HepG2 (cell line): ENCODE data around the gene RIMOC1. TPM values are rescaled to one million over a fixed set of nuclear protein-coding genes. Genes with fewer than 3 reads are reported as not detected.

Experiments
- ARNT2 ChIP-seq: sonication (generic); formaldehyde crosslinking; IDR thresholded peaks from 2 replicates; pipeline ENCODE4 v1.8.0; 2022; ENCODE audit warnings: mild to moderate bottlenecking, low read depth, missing genetic modification reagents, moderate library complexity
- CENPT ChIP-seq: sonication (generic); formaldehyde crosslinking; IDR thresholded peaks from 2 replicates; pipeline ENCODE4 v1.8.0; 2022; ENCODE audit warnings: low read depth, mild to moderate bottlenecking, moderate library complexity, missing genetic modification reagents
- CHD4 ChIP-seq: fragments of 200-600 bp; sonication (generic); IDR thresholded peaks from 2 replicates; pipeline ENCODE4 v1.7.0; 2017; ENCODE audit warnings: mild to moderate bottlenecking, low read length, borderline replicate concordance
- FOXA1 ChIP-seq, 2 experiments: fragments of 450-650 bp in 1 of 2; sonication (generic) in 1 of 2; formaldehyde crosslinking in 1 of 2; IDR thresholded peaks; 2 replicates each; pipeline versions ENCODE4 v1.4.0 to v1.6.1; 2016 to 2020; ENCODE audit warnings: missing genetic modification reagents in 1 of 2
- GATA4 ChIP-seq: sonication (generic); IDR thresholded peaks from 2 replicates; pipeline ENCODE4 v1.6.1; 2016; ENCODE audit warnings: antibody characterized with exemption, low read depth, borderline replicate concordance
- HNRNPH1 ChIP-seq: fragments of 200-400 bp; formaldehyde crosslinking; optimal IDR thresholded peaks from 2 replicates; pipeline ENCODE3; 2017; ENCODE audit warnings: mild to moderate bottlenecking, low read depth, low read length
- NFE2L1 ChIP-seq: sonication (generic); formaldehyde crosslinking; IDR thresholded peaks from 2 replicates; pipeline ENCODE4 v1.4.0; 2020; ENCODE audit warnings: missing genetic modification reagents, mild to moderate bottlenecking, borderline replicate concordance
- NFE2L2 ChIP-seq: fragments of 150-350 bp; IDR thresholded peaks from 2 replicates; pipeline ENCODE4 v1.6.1; 2014; ENCODE audit warnings: low read length
- PAX8 ChIP-seq: sonication (generic); formaldehyde crosslinking; IDR thresholded peaks from 2 replicates; pipeline ENCODE4 v1.8.0; 2022; ENCODE audit warnings: mild to moderate bottlenecking, missing genetic modification reagents, borderline replicate concordance
- POLR2A ChIP-seq, 2 experiments: IDR thresholded peaks; 2 replicates each; pipeline ENCODE4 v1.6.1; 2011; ENCODE audit warnings: low read depth in 2 of 2, low read length in 2 of 2, mild to moderate bottlenecking in 1 of 2, moderate library complexity in 1 of 2; ENCODE audit not compliant: insufficient read depth in 1 of 2
- RBM39 ChIP-seq: fragments of 200-400 bp; formaldehyde crosslinking; IDR thresholded peaks from one replicate; pipeline ENCODE4 v1.6.1; 2018; ENCODE audit warnings: antibody characterized with exemption, mild to moderate bottlenecking, low read depth, low read length; ENCODE audit not compliant: poor library complexity, severe bottlenecking
- RORA ChIP-seq: sonication (generic); formaldehyde crosslinking; IDR thresholded peaks from 2 replicates; pipeline ENCODE4 v1.5.0; 2020; ENCODE audit warnings: mild to moderate bottlenecking, missing genetic modification reagents, moderate library complexity
- SKI ChIP-seq: fragments of 450-650 bp; IDR thresholded peaks from one replicate; pipeline ENCODE4 v1.6.1; 2018; ENCODE audit warnings: mild to moderate bottlenecking; ENCODE audit not compliant: partially characterized antibody
- SOX5 ChIP-seq: IDR thresholded peaks from 2 replicates; pipeline ENCODE4 v1.6.1; 2016; ENCODE audit warnings: borderline replicate concordance
- TOE1 ChIP-seq: sonication (generic); formaldehyde crosslinking; IDR thresholded peaks from 2 replicates; pipeline ENCODE4 v1.4.0; 2020; ENCODE audit warnings: mild to moderate bottlenecking, missing genetic modification reagents
- ZNF253 ChIP-seq: sonication (generic); formaldehyde crosslinking; IDR thresholded peaks from 2 replicates; pipeline ENCODE4 v1.8.0; 2022; ENCODE audit warnings: mild to moderate bottlenecking, missing genetic modification reagents, borderline replicate concordance
- ZNF562 ChIP-seq: sonication (generic); formaldehyde crosslinking; IDR thresholded peaks from 2 replicates; pipeline ENCODE4 v1.8.0; 2022; ENCODE audit warnings: missing genetic modification reagents, borderline replicate concordance
- ZNF629 ChIP-seq: sonication (generic); formaldehyde crosslinking; conservative IDR thresholded peaks from 2 replicates; pipeline ENCODE4 v1.5.0; 2020; ENCODE audit warnings: missing genetic modification reagents
- ZNF772 ChIP-seq: sonication (generic); formaldehyde crosslinking; IDR thresholded peaks from 2 replicates; pipeline ENCODE4 v1.5.0; 2020; ENCODE audit warnings: mild to moderate bottlenecking, missing genetic modification reagents
- polyA plus RNA-seq, 8 experiments: library from polyadenylated mRNA; depleted of rRNA in 3 of 8; stranded (reverse) in 7 of 8; unstranded in 1 of 8; fragments of >200 nt; fragmentation: Illumina TruSeq in 4 of 8; extraction: Trizol in 4 of 8; gene quantifications; 2 replicates each; pipeline versions ENCODE4 v1.2.1 to v1.2.3, GENCODE V29; 2011 to 2016; ENCODE audit warnings: low read depth in 4 of 8, missing spikeins in 1 of 8, mixed read lengths in 1 of 8; ENCODE audit not compliant: insufficient read depth in 1 of 8
- total RNA-seq, 5 experiments: library from RNA; depleted of rRNA; stranded (reverse); fragments of >200 nt; fragmentation: Illumina TruSeq; extraction: Trizol; gene quantifications; 2 replicates each; pipeline ENCODE4 v1.2.3, GENCODE V29; 2016; ENCODE audit warnings: low read depth in 1 of 5
- TF ChIP-seq, protein P1 (sequence below): sonication (generic); formaldehyde crosslinking; conservative IDR thresholded peaks from 2 replicates; pipeline ENCODE4 v1.4.0; 2020; ENCODE audit warnings: mild to moderate bottlenecking, missing genetic modification reagents, moderate library complexity
- TF ChIP-seq, protein P2 (sequence below): sonication (generic); formaldehyde crosslinking; IDR thresholded peaks from 2 replicates; pipeline ENCODE4 v1.8.0; 2022; ENCODE audit warnings: mild to moderate bottlenecking, missing genetic modification reagents, moderate library complexity
- TF ChIP-seq, protein P3 (sequence below): fragments of 450-650 bp; IDR thresholded peaks from 2 replicates; pipeline ENCODE4 v1.6.1; 2017
- TF ChIP-seq, protein P4 (sequence below): sonication (generic); formaldehyde crosslinking; IDR thresholded peaks from 2 replicates; pipeline ENCODE4 v1.8.0; 2022; ENCODE audit warnings: mild to moderate bottlenecking, missing genetic modification reagents, moderate library complexity

Gene RIMOC1
- total and polyA plus RNA-seq, 2 of the 13 experiments (the other 11 are each of a cell fraction or from before 2014, with no cell fraction given) = 16.3 to 16.9 TPM

DNA sequence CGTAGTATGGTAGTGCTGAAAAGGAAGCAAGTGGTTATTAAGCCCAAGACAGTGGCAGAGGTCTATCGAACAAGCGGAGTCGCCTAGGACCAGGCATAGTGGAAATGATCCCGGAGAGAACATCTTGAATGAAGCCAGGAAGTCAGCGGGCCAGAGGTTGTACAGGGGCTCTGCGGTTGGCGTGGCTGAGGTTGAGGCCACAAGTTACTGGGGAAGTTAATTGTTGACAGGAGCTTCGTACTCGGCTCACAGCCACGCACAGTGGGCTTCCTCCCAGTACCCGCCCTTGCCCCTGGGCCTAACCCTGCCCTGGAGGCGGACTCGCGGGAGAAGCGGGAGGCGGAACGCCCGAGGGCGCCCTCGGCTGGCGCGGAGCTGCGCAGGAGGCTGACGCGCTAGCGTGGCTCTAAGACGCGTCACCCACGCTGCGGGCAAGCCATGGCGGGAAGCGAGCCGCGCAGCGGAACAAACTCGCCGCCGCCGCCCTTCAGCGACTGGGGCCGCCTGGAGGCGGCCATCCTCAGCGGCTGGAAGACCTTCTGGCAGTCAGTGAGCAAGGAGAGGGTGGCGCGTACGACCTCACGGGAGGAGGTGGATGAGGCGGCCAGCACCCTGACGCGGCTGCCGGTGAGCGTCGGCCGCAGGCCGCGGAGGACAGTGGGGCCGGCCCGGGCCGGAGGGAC is 20.9 kb downstream of the RIMOC1 start, which contains the start of gene FBXO4 (continued):
- TF ChIP-seq GATA4 = no peak
- peak; percentile 66 for TF ChIP-seq ZNF772
- TF ChIP-seq PAX8 (CRISPR knock-in tag) = no peak
- TF ChIP-seq ARNT2 (CRISPR knock-in tag) = no peak
- no peak for TF ChIP-seq TOE1 (CRISPR knock-in tag)
- TF ChIP-seq ZNF629 = peak; percentile 40; the same call in 1 of the 2 replicates
- TF ChIP-seq, protein P1, sequence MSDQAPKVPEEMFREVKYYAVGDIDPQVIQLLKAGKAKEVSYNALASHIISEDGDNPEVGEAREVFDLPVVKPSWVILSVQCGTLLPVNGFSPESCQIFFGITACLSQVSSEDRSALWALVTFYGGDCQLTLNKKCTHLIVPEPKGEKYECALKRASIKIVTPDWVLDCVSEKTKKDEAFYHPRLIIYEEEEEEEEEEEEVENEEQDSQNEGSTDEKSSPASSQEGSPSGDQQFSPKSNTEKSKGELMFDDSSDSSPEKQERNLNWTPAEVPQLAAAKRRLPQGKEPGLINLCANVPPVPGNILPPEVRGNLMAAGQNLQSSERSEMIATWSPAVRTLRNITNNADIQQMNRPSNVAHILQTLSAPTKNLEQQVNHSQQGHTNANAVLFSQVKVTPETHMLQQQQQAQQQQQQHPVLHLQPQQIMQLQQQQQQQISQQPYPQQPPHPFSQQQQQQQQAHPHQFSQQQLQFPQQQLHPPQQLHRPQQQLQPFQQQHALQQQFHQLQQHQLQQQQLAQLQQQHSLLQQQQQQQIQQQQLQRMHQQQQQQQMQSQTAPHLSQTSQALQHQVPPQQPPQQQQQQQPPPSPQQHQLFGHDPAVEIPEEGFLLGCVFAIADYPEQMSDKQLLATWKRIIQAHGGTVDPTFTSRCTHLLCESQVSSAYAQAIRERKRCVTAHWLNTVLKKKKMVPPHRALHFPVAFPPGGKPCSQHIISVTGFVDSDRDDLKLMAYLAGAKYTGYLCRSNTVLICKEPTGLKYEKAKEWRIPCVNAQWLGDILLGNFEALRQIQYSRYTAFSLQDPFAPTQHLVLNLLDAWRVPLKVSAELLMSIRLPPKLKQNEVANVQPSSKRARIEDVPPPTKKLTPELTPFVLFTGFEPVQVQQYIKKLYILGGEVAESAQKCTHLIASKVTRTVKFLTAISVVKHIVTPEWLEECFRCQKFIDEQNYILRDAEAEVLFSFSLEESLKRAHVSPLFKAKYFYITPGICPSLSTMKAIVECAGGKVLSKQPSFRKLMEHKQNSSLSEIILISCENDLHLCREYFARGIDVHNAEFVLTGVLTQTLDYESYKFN (CRISPR knock-in tag) = peak; percentile 47; the same call in 1 of the 2 replicates
- no peak for TF ChIP-seq CHD4
- TF ChIP-seq, protein P2, sequence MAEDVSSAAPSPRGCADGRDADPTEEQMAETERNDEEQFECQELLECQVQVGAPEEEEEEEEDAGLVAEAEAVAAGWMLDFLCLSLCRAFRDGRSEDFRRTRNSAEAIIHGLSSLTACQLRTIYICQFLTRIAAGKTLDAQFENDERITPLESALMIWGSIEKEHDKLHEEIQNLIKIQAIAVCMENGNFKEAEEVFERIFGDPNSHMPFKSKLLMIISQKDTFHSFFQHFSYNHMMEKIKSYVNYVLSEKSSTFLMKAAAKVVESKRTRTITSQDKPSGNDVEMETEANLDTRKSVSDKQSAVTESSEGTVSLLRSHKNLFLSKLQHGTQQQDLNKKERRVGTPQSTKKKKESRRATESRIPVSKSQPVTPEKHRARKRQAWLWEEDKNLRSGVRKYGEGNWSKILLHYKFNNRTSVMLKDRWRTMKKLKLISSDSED (CRISPR knock-in tag) = no peak
- TF ChIP-seq, protein P3, sequence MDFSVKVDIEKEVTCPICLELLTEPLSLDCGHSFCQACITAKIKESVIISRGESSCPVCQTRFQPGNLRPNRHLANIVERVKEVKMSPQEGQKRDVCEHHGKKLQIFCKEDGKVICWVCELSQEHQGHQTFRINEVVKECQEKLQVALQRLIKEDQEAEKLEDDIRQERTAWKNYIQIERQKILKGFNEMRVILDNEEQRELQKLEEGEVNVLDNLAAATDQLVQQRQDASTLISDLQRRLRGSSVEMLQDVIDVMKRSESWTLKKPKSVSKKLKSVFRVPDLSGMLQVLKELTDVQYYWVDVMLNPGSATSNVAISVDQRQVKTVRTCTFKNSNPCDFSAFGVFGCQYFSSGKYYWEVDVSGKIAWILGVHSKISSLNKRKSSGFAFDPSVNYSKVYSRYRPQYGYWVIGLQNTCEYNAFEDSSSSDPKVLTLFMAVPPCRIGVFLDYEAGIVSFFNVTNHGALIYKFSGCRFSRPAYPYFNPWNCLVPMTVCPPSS = no peak
- TF ChIP-seq FOXA1 (IDR thresholded peaks at IDR 0.05) = no peak
- no peak; the same call in 1 of the 2 replicates for TF ChIP-seq FOXA1 (CRISPR knock-in tag; IDR thresholded peaks at IDR 0.05)
- no peak for TF ChIP-seq ZNF562
- no peak for TF ChIP-seq NFE2L1
- TF ChIP-seq RORA (CRISPR knock-in tag) = no peak
- TF ChIP-seq RBM39 = peak; percentile 95
- no peak for TF ChIP-seq HNRNPH1
- no peak for TF ChIP-seq ZNF253 (CRISPR knock-in tag)
- TF ChIP-seq NFE2L2 = no peak
- TF ChIP-seq CENPT (CRISPR knock-in tag) = no peak; the same call in 1 of the 2 replicates
- TF ChIP-seq POLR2A (IDR thresholded peaks at IDR 0.05; ENCODE audit: insufficient read depth in 1 of 2, low read depth in 2 of 2, low read length in 2 of 2) = peak; percentile 77 to 82
- peak; percentile 52; the same call in 1 of the 2 replicates for TF ChIP-seq SOX5 (CRISPR knock-in tag)
- TF ChIP-seq, protein P4, sequence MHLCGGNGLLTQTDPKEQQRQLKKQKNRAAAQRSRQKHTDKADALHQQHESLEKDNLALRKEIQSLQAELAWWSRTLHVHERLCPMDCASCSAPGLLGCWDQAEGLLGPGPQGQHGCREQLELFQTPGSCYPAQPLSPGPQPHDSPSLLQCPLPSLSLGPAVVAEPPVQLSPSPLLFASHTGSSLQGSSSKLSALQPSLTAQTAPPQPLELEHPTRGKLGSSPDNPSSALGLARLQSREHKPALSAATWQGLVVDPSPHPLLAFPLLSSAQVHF (CRISPR knock-in tag) = 0 out of 2 replicates have a peak, but pooled peaks have one; percentile 67
- TF ChIP-seq SKI = peak; percentile 44
